ENCODE results near the gene GANC.
"Not testable (repeated sequence)": the region's sequence is repeated elsewhere in the genome, so short reads cannot be mapped to it uniquely, and the experiment has no call there.

GANC gene

DNA sequence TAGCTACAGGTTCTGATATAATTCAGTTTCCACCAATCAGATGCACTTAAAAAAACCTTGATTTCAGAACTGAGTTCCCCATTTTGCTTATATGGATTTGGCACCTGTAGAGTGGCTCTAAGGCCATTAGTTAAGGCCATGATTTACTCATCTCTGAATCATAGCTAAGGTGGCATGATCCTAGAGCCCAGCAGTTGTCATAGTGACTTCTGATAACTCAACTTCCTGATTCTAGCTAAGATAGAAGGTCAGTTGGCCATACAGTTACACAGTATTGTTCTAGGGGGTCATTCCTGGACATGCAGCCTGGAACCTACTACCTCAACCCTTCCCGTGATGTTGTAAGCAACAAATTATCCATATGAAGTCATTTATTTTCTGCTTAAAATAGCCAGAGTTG lies 16.2 kb downstream of the GANC start:
- no peaks in the 10 kb centered on the region for H3K4me1 ChIP-seq (ENCODE audit: control insufficient read depth, insufficient read depth, low read length)
- no peak overlapping the region for H3K27ac ChIP-seq (ENCODE audit: extremely low read depth, low read depth, low read length)
- TF ChIP-seq ZNF311 (tag by site-specific recombination; IDR thresholded peaks at IDR 0.05; ENCODE audit: borderline replicate concordance) (no peak), ZEB2 (tag by site-specific recombination; IDR thresholded peaks at IDR 0.05) (no peak), ZNF146 (tag by site-specific recombination; IDR thresholded peaks at IDR 0.05) (no peak), ZSCAN23 (tag by site-specific recombination; IDR thresholded peaks at IDR 0.05) (no peak), BCL11A (tag by site-specific recombination; IDR thresholded peaks at IDR 0.05; ENCODE audit: low read depth) (no peak), ZNF488 (tag by site-specific recombination; IDR thresholded peaks at IDR 0.05) (no peak), ZNF830 (tag by site-specific recombination; IDR thresholded peaks at IDR 0.05; ENCODE audit: low read depth) (no peak), REPIN1 (tag by site-specific recombination; IDR thresholded peaks at IDR 0.05; ENCODE audit: low read depth) (no peak), ZNF398 (tag by site-specific recombination; IDR thresholded peaks at IDR 0.05) (no peak), ZNF174 (tag by site-specific recombination; IDR thresholded peaks at IDR 0.05) (no peak)
- TF ChIP-seq, protein P1, sequence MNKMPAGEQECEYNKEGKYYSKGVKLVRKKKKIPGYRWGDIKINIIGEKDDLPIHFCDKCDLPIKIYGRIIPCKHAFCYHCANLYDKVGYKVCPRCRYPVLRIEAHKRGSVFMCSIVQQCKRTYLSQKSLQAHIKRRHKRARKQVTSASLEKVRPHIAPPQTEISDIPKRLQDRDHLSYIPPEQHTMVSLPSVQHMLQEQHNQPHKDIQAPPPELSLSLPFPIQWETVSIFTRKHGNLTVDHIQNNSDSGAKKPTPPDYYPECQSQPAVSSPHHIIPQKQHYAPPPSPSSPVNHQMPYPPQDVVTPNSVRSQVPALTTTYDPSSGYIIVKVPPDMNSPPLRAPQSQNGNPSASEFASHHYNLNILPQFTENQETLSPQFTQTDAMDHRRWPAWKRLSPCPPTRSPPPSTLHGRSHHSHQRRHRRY (tag by site-specific recombination; IDR thresholded peaks at IDR 0.05) = no peak
- CTCF ChIA-PET = no interaction called here
- POLR2A ChIA-PET = no interaction called here
- peaks cover 0 to 15% of the 10 kb centered on the region in 2 experiments; a peak in 2 of 3 replicates for H3K36me3 ChIP-seq (ENCODE audit: control insufficient read depth in 2 of 2, insufficient read depth in 1 of 2, low read length in 2 of 2)
- no peak overlapping the region for H3K4me3 ChIP-seq (ENCODE audit: low read depth, low read length)
- H3K9me3 ChIP-seq (ENCODE audit: control insufficient read depth, insufficient read depth, low read depth, low read length) = no peaks in the 10 kb centered on the region

- POLR2A ChIA-PET; H3K9me3 ChIP-seq (ENCODE audit: control insufficient read depth, insufficient read depth, low read depth, low read length); CTCF ChIA-PET; H3K27ac ChIP-seq (ENCODE audit: extremely low read depth, low read depth, low read length); H3K4me3 ChIP-seq (ENCODE audit: low read depth, low read length); H3K4me1 ChIP-seq (ENCODE audit: control insufficient read depth, insufficient read depth, low read length); H3K36me3 ChIP-seq (ENCODE audit: control insufficient read depth in 2 of 2, insufficient read depth in 1 of 2, low read length in 2 of 2): not testable (repeated sequence)
These were observed 28.0 kb downstream of the GANC start for GRCh38 chr15:42301004-42301403.

- H3K9me3 ChIP-seq (ENCODE audit: control insufficient read depth, insufficient read depth, low read depth, low read length) = no peaks in the 10 kb centered on the region
- H3K4me3 ChIP-seq (ENCODE audit: low read depth, low read length) = no peak overlapping the region
- POLR2A ChIA-PET = no interaction called here
- CTCF ChIA-PET = no interaction called here
- H3K27ac ChIP-seq (ENCODE audit: extremely low read depth, low read depth, low read length) = no peak overlapping the region
- H3K36me3 ChIP-seq (ENCODE audit: control insufficient read depth in 2 of 2, insufficient read depth in 1 of 2, low read length in 2 of 2) = peaks cover 0 to 8% of the 10 kb centered on the region in 2 experiments; a peak in 2 of 3 replicates
- TF ChIP-seq ZFP41 (tag by site-specific recombination; IDR thresholded peaks at IDR 0.05; ENCODE audit: borderline replicate concordance) (no peak), ZNF529 (tag by site-specific recombination; IDR thresholded peaks at IDR 0.05; ENCODE audit: insufficient replicate concordance) (no peak), ZNF221 (tag by site-specific recombination; IDR thresholded peaks at IDR 0.05; ENCODE audit: borderline replicate concordance) (no peak)
- H3K4me1 ChIP-seq (ENCODE audit: control insufficient read depth, insufficient read depth, low read length) = no peaks in the 10 kb centered on the region
These were observed 33.7 kb downstream of the GANC start for GRCh38 chr15:42306681-42307080.

DNA sequence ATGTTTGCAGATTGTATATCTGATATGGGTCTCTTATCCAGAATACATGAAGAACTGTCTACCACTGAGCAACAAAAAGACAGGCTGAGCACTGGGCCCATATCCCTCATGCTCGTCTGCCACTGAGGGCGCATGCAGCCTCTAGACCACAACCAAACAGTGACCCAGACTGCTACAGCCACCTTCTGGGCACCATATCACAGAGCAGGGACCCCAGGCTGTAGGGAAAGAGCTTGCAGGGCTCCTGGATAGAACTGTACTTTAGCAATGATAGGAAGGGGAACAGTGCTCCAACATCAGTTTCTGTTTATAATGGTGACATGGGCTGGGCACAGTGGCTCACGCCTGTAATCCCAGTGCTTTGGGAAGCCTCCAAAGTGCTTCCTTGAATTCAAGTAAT lies 40.5 kb downstream of the GANC start:
- H3K36me3 ChIP-seq (ENCODE audit: control insufficient read depth in 2 of 2, insufficient read depth in 1 of 2, low read length in 2 of 2) = peaks cover 0 to 8% of the 10 kb centered on the region in 2 experiments; a peak in 2 of 3 replicates
- H3K27ac ChIP-seq (ENCODE audit: extremely low read depth, low read depth, low read length) = no peak overlapping the region
- CTCF ChIA-PET = no interaction called here
- H3K9me3 ChIP-seq (ENCODE audit: control insufficient read depth, insufficient read depth, low read depth, low read length) = no peaks in the 10 kb centered on the region
- H3K4me3 ChIP-seq (ENCODE audit: low read depth, low read length) = no peak overlapping the region
- POLR2A ChIA-PET = no interaction called here
- no peaks in the 10 kb centered on the region for H3K4me1 ChIP-seq (ENCODE audit: control insufficient read depth, insufficient read depth, low read length)
- no peak for TF ChIP-seq CTCF (tag by site-specific recombination; IDR thresholded peaks at IDR 0.05)
- TF ChIP-seq ZNF488 (tag by site-specific recombination; IDR thresholded peaks at IDR 0.05) = no peak
- no peak for TF ChIP-seq FEZF1 (tag by site-specific recombination; IDR thresholded peaks at IDR 0.05)
- TF ChIP-seq, protein P2, sequence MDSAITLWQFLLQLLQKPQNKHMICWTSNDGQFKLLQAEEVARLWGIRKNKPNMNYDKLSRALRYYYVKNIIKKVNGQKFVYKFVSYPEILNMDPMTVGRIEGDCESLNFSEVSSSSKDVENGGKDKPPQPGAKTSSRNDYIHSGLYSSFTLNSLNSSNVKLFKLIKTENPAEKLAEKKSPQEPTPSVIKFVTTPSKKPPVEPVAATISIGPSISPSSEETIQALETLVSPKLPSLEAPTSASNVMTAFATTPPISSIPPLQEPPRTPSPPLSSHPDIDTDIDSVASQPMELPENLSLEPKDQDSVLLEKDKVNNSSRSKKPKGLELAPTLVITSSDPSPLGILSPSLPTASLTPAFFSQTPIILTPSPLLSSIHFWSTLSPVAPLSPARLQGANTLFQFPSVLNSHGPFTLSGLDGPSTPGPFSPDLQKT (IDR thresholded peaks at IDR 0.05; ENCODE audit: borderline replicate concordance, low read depth, low read length) = no peak
- TF ChIP-seq ZNF394 (tag by site-specific recombination; IDR thresholded peaks at IDR 0.05; ENCODE audit: borderline replicate concordance) = no peak
- TF ChIP-seq ZBTB20 (tag by site-specific recombination; IDR thresholded peaks at IDR 0.05) = no peak
